NT2/D1 (cell line): ENCODE data around the gene PYROXD2.

ENCODE experiments used
- YY1 ChIP-seq: IDR thresholded peaks from 2 replicates; pipeline ENCODE4 v1.6.1; 2011; ENCODE audit not compliant: insufficient read length, insufficient read depth
- ZNF274 ChIP-seq: IDR thresholded peaks from 2 replicates; pipeline ENCODE4 v1.6.1; 2011; ENCODE audit warnings: mild to moderate bottlenecking, low read depth, low read length

- TF ChIP-seq YY1 (no peak), ZNF274 (no peak)
Observed at GRCh38 chr10:98370831-98371820, 43.9 kb downstream of the PYROXD2 start.
